HCT116 (cell line): ENCODE measurements around the gene ZYG11A. TPM values are rescaled to one million over a fixed set of nuclear protein-coding genes. Genes with fewer than 3 reads are reported as not detected.

Experiments
- ATAC-seq: fragments of 200-7000 bp; cut with Tn5 transposase; 2 replicates; pipeline ENCODE4 v1.9.1; 2020; ENCODE audit warnings: mild to moderate bottlenecking, moderate library complexity
- BruUV-seq: library from RNA; stranded (reverse); fragments of 400-500 nt; replicated peaks from 2 replicates; lab custom pipeline; 2021; lab: Mats Ljungman, UMichigan
- CTCF ChIA-PET: fragments of 300-600 bp; sonication (Branson Sonifier 250); formaldehyde crosslinking; loops from one replicate; lab custom pipeline; 2021; ENCODE audit warnings: antibody characterized with exemption; lab: Charles Lee
- POLR2A ChIA-PET: fragments of 300-600, 350-600 bp; sonication (Branson Sonifier 250); formaldehyde crosslinking; loops from one replicate; lab custom pipeline; 2021; ENCODE audit warnings: antibody characterized with exemption; lab: Charles Lee
- RAD21 ChIA-PET, 2 experiments: fragments of 300-600 bp; sonication (Branson Sonifier 250); formaldehyde crosslinking; loops; one replicate each; lab custom pipeline; 2023; ENCODE audit warnings: low total read pairs in 2 of 2; ENCODE audit not compliant: uncharacterized antibody in 2 of 2, unreplicated experiment in 2 of 2, low non-redundant PET in 1 of 2; lab: Charles Lee
- DNase-seq: peaks from one replicate; pipeline ENCODE4 v3.0.0-alpha.2; 2010; ENCODE audit warnings: low read depth, low spot score
- H2AFZ ChIP-seq: fragments of 200-600 bp; shearing (Covaris generic), sonication (generic); 2 replicates; pipeline ENCODE4 v1.6.1; 2017; ENCODE audit warnings: low read depth, mixed run types, mixed read lengths, antibody characterized with exemption, low read length; ENCODE audit not compliant: poor library complexity, severe bottlenecking
- H3K27ac ChIP-seq: 2 replicates; pipeline ENCODE4 v1.5.1; 2012; ENCODE audit warnings: low read depth, low read length
- H3K27me3 ChIP-seq: fragments of 200-600 bp; sonication (generic); 2 replicates; pipeline ENCODE4 v1.6.1; 2016; ENCODE audit warnings: mixed run types, low read length, mixed read lengths; ENCODE audit not compliant: insufficient read depth
- H3K36me3 ChIP-seq, 2 experiments: fragments of 200-500 bp in 1 of 2; fragments of 200-600 bp in 1 of 2; sonication (Bioruptor generic) in 1 of 2; sonication (generic) in 1 of 2; 2 replicates each; pipeline versions ENCODE4 v1.5.1 to v1.6.1; 2014 to 2016; ENCODE audit warnings: low read length in 2 of 2, inconsistent platforms in 1 of 2, mixed read lengths in 1 of 2, mixed run types in 1 of 2; ENCODE audit not compliant: insufficient read depth in 2 of 2, control insufficient read depth in 1 of 2
- H3K4me1 ChIP-seq, 2 experiments: fragments of 200-600 bp in 1 of 2; sonication (generic) in 1 of 2; 2 replicates each; pipeline versions ENCODE4 v1.5.1 to v1.6.1; 2012 to 2017; ENCODE audit warnings: low read length in 2 of 2, inconsistent platforms in 1 of 2, mild to moderate bottlenecking in 1 of 2, mixed read lengths in 1 of 2, mixed run types in 1 of 2, moderate library complexity in 1 of 2; ENCODE audit not compliant: insufficient read depth in 2 of 2, control insufficient read depth in 1 of 2
- H3K4me2 ChIP-seq: fragments of 200-600 bp; sonication (generic); 2 replicates; pipeline ENCODE4 v1.6.1; 2017; ENCODE audit warnings: mixed run types, low read length, mixed read lengths
- H3K4me3 ChIP-seq, 2 experiments: fragments of 200-600 bp in 1 of 2; sonication (generic) in 1 of 2; replicated peaks in 1 of 2; 2 replicates each; pipeline ENCODE4 v1.5.1; 2011 to 2016; ENCODE audit warnings: low read length in 2 of 2, control low read depth in 1 of 2, low read depth in 1 of 2, mild to moderate bottlenecking in 1 of 2, mixed read lengths in 1 of 2, mixed run types in 1 of 2
- H3K79me2 ChIP-seq: fragments of 200-600 bp; sonication (generic); 2 replicates; pipeline ENCODE4 v1.6.1; 2017; ENCODE audit warnings: mild to moderate bottlenecking, mixed run types, low read length, moderate library complexity, mixed read lengths; ENCODE audit not compliant: insufficient read depth
- H3K9ac ChIP-seq: fragments of 200-600 bp; sonication (generic); 2 replicates; pipeline ENCODE4 v1.6.1; 2016; ENCODE audit warnings: low read length, mixed read lengths
- H3K9me2 ChIP-seq: fragments of 200-600 bp; sonication (generic), shearing (Covaris generic); 2 replicates; pipeline ENCODE4 v1.6.1; 2017; ENCODE audit warnings: mixed run types, mild to moderate bottlenecking, moderate library complexity; ENCODE audit not compliant: insufficient read depth
- H3K9me3 ChIP-seq, 2 experiments: fragments of 200-500 bp in 1 of 2; fragments of 200-600 bp in 1 of 2; sonication (Bioruptor generic) in 1 of 2; sonication (generic) in 1 of 2; 2 replicates each; pipeline ENCODE4 v1.6.1; 2014 to 2017; ENCODE audit warnings: low read length in 2 of 2, mixed read lengths in 2 of 2, inconsistent platforms in 1 of 2, low read depth in 1 of 2, mild to moderate bottlenecking in 1 of 2, mixed run types in 1 of 2, moderate library complexity in 1 of 2; ENCODE audit not compliant: control insufficient read depth in 1 of 2, insufficient read depth in 1 of 2
- H4K20me1 ChIP-seq: fragments of 200-600 bp; sonication (generic), shearing (Covaris generic); 2 replicates; pipeline ENCODE4 v1.6.1; 2017; ENCODE audit warnings: mixed run types, mild to moderate bottlenecking, moderate library complexity; ENCODE audit not compliant: insufficient read depth
- CEBPB ChIP-seq: IDR thresholded peaks from 2 replicates; pipeline ENCODE4 v1.6.1; 2012; ENCODE audit warnings: low read depth
- EGR1 ChIP-seq: IDR thresholded peaks from 2 replicates; pipeline ENCODE4 v1.6.1; 2012; ENCODE audit warnings: low read depth
- ELF1 ChIP-seq: IDR thresholded peaks from 2 replicates; pipeline ENCODE4 v1.6.1; 2012; ENCODE audit warnings: low read depth, borderline replicate concordance
- EZH2 ChIP-seq: fragments of 200-600 bp; sonication (generic); IDR thresholded peaks from 2 replicates; pipeline ENCODE4 v1.6.1; 2017; ENCODE audit warnings: antibody characterized with exemption, mixed run types
- EZH2phosphoT487 ChIP-seq: fragments of 200-600 bp; IDR thresholded peaks from 2 replicates; pipeline ENCODE4 v1.6.1; 2018; ENCODE audit warnings: antibody characterized with exemption, borderline replicate concordance
- JUND ChIP-seq: IDR thresholded peaks from 2 replicates; pipeline ENCODE4 v1.6.1; 2012
- RAD21 ChIP-seq: IDR thresholded peaks from 2 replicates; pipeline ENCODE4 v1.6.1; 2012; ENCODE audit warnings: low read depth, mild to moderate bottlenecking
- SIN3A ChIP-seq: IDR thresholded peaks from 2 replicates; pipeline ENCODE4 v1.6.1; 2012; ENCODE audit warnings: low read depth
- SRF ChIP-seq: IDR thresholded peaks from 2 replicates; pipeline ENCODE4 v1.6.1; 2012; ENCODE audit warnings: low read depth
- ZFX ChIP-seq: fragments of 450-650 bp; IDR thresholded peaks from 2 replicates; pipeline ENCODE4 v1.6.1; 2017
- intact Hi-C: fragments of 100-400 bp; cut with micrococcal nuclease; formaldehyde crosslinking; loops from 2 replicates; pipeline ENCODE4 v1.10.0; 2022
- total RNA-seq: library from RNA; stranded (reverse); gene quantifications from one replicate; pipeline ENCODE4 v1.2.1, GENCODE V29; 2021; ENCODE audit not compliant: unreplicated experiment
- TF ChIP-seq, protein P1 (sequence below): IDR thresholded peaks from 2 replicates; pipeline ENCODE4 v1.6.1; 2012; ENCODE audit warnings: low read depth
- TF ChIP-seq, protein P2 (sequence below): IDR thresholded peaks from 2 replicates; pipeline ENCODE4 v1.6.1; 2012
- TF ChIP-seq, protein P3 (sequence below): IDR thresholded peaks from 2 replicates; pipeline ENCODE4 v1.6.1; 2012

The ZYG11A gene
- total RNA-seq, 1 experiment from 2014 or later = 0.05 TPM

DNA sequence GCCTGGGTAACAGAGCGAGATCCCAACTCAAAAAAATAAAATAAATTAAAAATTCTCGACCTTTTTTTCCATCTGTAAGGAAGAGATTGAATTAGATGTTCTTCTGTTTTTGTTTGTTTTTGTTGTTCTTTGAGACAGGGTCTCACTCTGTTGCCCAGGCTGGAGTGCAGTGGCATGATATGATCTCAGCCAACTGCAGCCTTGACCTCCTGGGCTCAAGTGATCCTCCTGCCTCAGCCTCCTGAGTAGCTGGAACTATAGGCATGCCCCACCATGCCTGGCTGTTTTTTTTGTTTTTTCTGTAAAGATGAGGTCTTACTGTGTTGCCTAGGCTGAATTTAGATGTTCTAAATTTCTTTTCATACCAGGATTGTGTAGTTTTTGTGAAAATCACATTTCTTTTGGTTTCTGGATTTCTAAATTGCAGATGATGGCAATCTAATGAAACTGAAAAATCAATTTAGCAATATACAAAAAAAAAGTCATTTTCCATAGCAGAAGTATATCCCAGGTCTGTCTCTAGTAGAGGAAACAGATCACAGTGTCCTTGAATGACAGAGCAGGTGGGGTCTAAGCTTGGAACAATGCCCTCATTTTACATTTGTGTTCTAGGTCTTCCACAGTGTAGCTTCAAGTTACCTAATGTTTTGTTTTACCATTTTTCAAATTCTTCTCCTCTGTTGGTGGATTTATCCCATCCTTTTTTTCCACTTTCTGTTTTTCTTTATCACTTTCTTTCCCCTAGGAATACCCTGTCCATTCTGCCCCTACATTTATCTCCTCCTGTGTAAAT lies 20.3 kb downstream of the ZYG11A start:
- CTCF ChIA-PET = no interaction called here
- intact Hi-C loops = no loop called here

DNA sequence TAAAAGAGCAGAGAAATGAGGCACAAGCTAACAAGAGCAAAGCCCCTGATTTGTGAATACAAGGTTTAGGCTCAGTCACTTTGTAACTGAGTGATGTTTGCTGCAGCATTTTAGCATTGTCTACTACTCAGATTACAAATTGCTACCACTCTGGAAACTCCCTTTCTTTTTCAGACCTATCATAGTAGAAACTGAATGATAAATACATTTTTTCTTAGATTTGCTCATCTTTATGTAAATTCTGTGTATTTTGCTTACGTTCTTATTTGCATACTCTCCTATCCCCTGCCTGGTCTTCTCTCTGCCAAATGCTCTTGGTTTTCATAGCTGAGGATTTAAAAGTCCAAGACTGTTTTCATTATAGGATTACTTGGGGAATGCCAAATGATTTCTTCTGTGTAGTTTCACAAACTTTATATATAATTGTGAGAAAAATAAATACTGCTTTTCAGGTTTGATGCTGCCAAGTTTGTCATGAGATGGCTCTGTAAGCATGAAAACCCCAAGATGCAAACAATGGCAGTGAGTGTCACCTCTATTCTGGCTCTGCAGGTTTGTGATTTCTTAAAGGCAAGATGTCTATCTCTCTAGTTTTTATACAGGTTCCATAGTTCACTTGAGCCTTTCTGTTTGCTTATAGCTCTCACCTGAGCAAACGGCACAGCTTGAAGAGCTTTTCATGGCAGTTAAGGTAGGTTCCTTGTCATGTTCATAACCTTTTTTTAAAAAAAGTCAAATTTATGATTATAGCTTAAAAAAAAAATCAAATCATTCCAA lies 24.7 kb downstream of the ZYG11A start:
- CTCF ChIA-PET = no interaction called here
- ATAC-seq (no peak), DNase-seq (no peak)
- intact Hi-C loops = no loop called here
- H3K4me1 ChIP-seq = peaks cover 0 to 3% of the 10 kb centered on the region in 2 experiments; a peak in 2 of 4 replicates
- no peak overlapping the region for H3K4me3 ChIP-seq
- no peaks in the 10 kb centered on the region for H3K79me2 ChIP-seq
- no peaks in the 10 kb centered on the region for H4K20me1 ChIP-seq
- H2AFZ ChIP-seq = no peak overlapping the region
- no peak overlapping the region for H3K27ac ChIP-seq
- H3K9me3 ChIP-seq = no peaks in the 10 kb centered on the region
- no TSS peak for BruUV-seq
- no peak overlapping the region for H3K4me2 ChIP-seq
- RAD21 ChIA-PET = no interaction called here
- no peak overlapping the region for H3K9ac ChIP-seq
- H3K27me3 ChIP-seq = no peaks in the 10 kb centered on the region
- POLR2A ChIA-PET = no interaction called here
- H3K9me2 ChIP-seq = no peaks in the 10 kb centered on the region
- H3K36me3 ChIP-seq = no peaks in the 10 kb centered on the region
- TF ChIP-seq, protein P1, sequence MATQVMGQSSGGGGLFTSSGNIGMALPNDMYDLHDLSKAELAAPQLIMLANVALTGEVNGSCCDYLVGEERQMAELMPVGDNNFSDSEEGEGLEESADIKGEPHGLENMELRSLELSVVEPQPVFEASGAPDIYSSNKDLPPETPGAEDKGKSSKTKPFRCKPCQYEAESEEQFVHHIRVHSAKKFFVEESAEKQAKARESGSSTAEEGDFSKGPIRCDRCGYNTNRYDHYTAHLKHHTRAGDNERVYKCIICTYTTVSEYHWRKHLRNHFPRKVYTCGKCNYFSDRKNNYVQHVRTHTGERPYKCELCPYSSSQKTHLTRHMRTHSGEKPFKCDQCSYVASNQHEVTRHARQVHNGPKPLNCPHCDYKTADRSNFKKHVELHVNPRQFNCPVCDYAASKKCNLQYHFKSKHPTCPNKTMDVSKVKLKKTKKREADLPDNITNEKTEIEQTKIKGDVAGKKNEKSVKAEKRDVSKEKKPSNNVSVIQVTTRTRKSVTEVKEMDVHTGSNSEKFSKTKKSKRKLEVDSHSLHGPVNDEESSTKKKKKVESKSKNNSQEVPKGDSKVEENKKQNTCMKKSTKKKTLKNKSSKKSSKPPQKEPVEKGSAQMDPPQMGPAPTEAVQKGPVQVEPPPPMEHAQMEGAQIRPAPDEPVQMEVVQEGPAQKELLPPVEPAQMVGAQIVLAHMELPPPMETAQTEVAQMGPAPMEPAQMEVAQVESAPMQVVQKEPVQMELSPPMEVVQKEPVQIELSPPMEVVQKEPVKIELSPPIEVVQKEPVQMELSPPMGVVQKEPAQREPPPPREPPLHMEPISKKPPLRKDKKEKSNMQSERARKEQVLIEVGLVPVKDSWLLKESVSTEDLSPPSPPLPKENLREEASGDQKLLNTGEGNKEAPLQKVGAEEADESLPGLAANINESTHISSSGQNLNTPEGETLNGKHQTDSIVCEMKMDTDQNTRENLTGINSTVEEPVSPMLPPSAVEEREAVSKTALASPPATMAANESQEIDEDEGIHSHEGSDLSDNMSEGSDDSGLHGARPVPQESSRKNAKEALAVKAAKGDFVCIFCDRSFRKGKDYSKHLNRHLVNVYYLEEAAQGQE = no peak
- TF ChIP-seq SIN3A = no peak
- no peak for TF ChIP-seq JUND
- no peak for TF ChIP-seq EZH2phosphoT487
- no peak for TF ChIP-seq ELF1
- TF ChIP-seq, protein P2, sequence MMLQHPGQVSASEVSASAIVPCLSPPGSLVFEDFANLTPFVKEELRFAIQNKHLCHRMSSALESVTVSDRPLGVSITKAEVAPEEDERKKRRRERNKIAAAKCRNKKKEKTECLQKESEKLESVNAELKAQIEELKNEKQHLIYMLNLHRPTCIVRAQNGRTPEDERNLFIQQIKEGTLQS = no peak
- no peak for TF ChIP-seq ZFX
- no peak for TF ChIP-seq EZH2
- TF ChIP-seq SRF = no peak
- TF ChIP-seq, protein P3, sequence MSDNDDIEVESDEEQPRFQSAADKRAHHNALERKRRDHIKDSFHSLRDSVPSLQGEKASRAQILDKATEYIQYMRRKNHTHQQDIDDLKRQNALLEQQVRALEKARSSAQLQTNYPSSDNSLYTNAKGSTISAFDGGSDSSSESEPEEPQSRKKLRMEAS = no peak
- TF ChIP-seq CEBPB = no peak
- no peak for TF ChIP-seq EGR1

More for the DNA sequence above, 20.3 kb downstream of the ZYG11A start:
- no peak for TF ChIP-seq SIN3A
- TF ChIP-seq CEBPB = no peak
- no peak for TF ChIP-seq RAD21
- TF ChIP-seq, protein P3 = no peak
- POLR2A ChIA-PET = interaction anchor here (0.6 kb wide), 1 partner anchor 685 kb away, joined by 4 read pairs; no protein-coding TSS in a partner anchor
- Histone ChIP-seq H3K9ac (no peak overlapping the region), H3K4me3 (no peak overlapping the region), H3K9me3 (no peaks in the 10 kb centered on the region), H3K4me1 (peaks cover 5 to 14% of the 10 kb centered on the region in 2 experiments), H4K20me1 (no peaks in the 10 kb centered on the region), H2AFZ (peak overlapping the region; percentile 22), H3K9me2 (no peaks in the 10 kb centered on the region), H3K36me3 (no peaks in the 10 kb centered on the region), H3K79me2 (no peaks in the 10 kb centered on the region), H3K27me3 (no peaks in the 10 kb centered on the region), H3K4me2 (no peak overlapping the region), H3K27ac (no peak overlapping the region)
- RAD21 ChIA-PET = no interaction called here
- DNase-seq (no peak), ATAC-seq (no peak)
- BruUV-seq = no TSS peak
